Neuronal stem cell (in vitro differentiated cells): ENCODE results near the gene SHROOM1.

ENCODE experiments used
- DNase-seq: peaks from one replicate; pipeline ENCODE4 v3.0.0-alpha.2; 2013; ENCODE audit warnings: low spot score
- H2AFZ ChIP-seq: one replicate; pipeline ENCODE4 v1.6.1; 2013; ENCODE audit warnings: mild to moderate bottlenecking, low read length, inconsistent platforms
- H2AK5ac ChIP-seq: 2 replicates; pipeline ENCODE4 v1.6.1; 2013; ENCODE audit warnings: low read depth, mild to moderate bottlenecking, inconsistent platforms, low read length, moderate library complexity, mixed read lengths
- H2BK120ac ChIP-seq: 2 replicates; pipeline ENCODE4 v1.6.1; 2013; ENCODE audit warnings: low read depth, mild to moderate bottlenecking, inconsistent platforms, low read length, moderate library complexity, mixed read lengths
- H2BK12ac ChIP-seq: one replicate; pipeline ENCODE4 v1.6.1; 2013; ENCODE audit warnings: low read length, inconsistent platforms
- H2BK15ac ChIP-seq: 2 replicates; pipeline ENCODE4 v1.6.1; 2013; ENCODE audit warnings: mild to moderate bottlenecking, low read length, inconsistent platforms, mixed read lengths
- H2BK5ac ChIP-seq: one replicate; pipeline ENCODE4 v1.6.1; 2013; ENCODE audit warnings: inconsistent platforms, mild to moderate bottlenecking, low read length, moderate library complexity
- H3K14ac ChIP-seq: one replicate; pipeline ENCODE4 v1.6.1; 2013; ENCODE audit warnings: low read length, inconsistent platforms
- H3K18ac ChIP-seq: 2 replicates; pipeline ENCODE4 v1.6.1; 2013; ENCODE audit warnings: low read length, inconsistent platforms
- H3K23ac ChIP-seq: 2 replicates; pipeline ENCODE4 v1.6.1; 2013; ENCODE audit warnings: low read depth, mild to moderate bottlenecking, mixed read lengths, low read length, inconsistent platforms; ENCODE audit not compliant: poor library complexity
- H3K27ac ChIP-seq: replicated peaks from 3 replicates; pipeline ENCODE4 v1.5.1; 2013; ENCODE audit warnings: low read length, inconsistent platforms
- H3K27me3 ChIP-seq, 3 experiments: 2 replicates each; pipeline ENCODE4 v1.6.1; 2013; ENCODE audit warnings: low read length in 3 of 3, mild to moderate bottlenecking in 2 of 3, inconsistent platforms in 1 of 3, low read depth in 1 of 3, mixed read lengths in 1 of 3, moderate library complexity in 1 of 3; ENCODE audit not compliant: control insufficient read depth in 3 of 3, insufficient read depth in 3 of 3
- H3K36me3 ChIP-seq, 2 donors: replicated peaks in 1 of 2; 2 replicates each; pipeline ENCODE4 v1.6.1; 2013; ENCODE audit warnings: low read length in 2 of 2; ENCODE audit not compliant: control insufficient read depth in 2 of 2, insufficient read depth in 2 of 2
- H3K4ac ChIP-seq: 2 replicates; pipeline ENCODE4 v1.6.1; 2013; ENCODE audit warnings: inconsistent platforms, mild to moderate bottlenecking, low read length, moderate library complexity
- H3K4me1 ChIP-seq, 2 donors: 1 replicate in 1 of 2; 2 replicates in 1 of 2; pipeline ENCODE4 v1.6.1; 2013; ENCODE audit warnings: low read length in 2 of 2, low read depth in 1 of 2; ENCODE audit not compliant: control insufficient read depth in 2 of 2, insufficient read depth in 1 of 2
- H3K4me2 ChIP-seq: one replicate; pipeline ENCODE4 v1.6.1; 2013; ENCODE audit warnings: mild to moderate bottlenecking, low read length, inconsistent platforms; ENCODE audit not compliant: insufficient read depth, poor library complexity, severe bottlenecking
- H3K4me3 ChIP-seq, 2 donors: 2 replicates each; pipeline ENCODE4 v1.5.1; 2013; ENCODE audit warnings: low read length in 2 of 2, mild to moderate bottlenecking in 2 of 2, inconsistent platforms in 1 of 2, moderate library complexity in 1 of 2
- H3K79me1 ChIP-seq: one replicate; pipeline ENCODE4 v1.6.1; 2013; ENCODE audit warnings: low read depth, mild to moderate bottlenecking, inconsistent platforms, low read length, moderate library complexity
- H3K9ac ChIP-seq: one replicate; pipeline ENCODE4 v1.6.1; 2013; ENCODE audit warnings: mild to moderate bottlenecking, low read depth, low read length, inconsistent platforms; ENCODE audit not compliant: poor library complexity
- H3K9me3 ChIP-seq, 2 donors: replicated peaks in 1 of 2; 2 replicates each; pipeline versions ENCODE3 to v1.6.1; 2013; ENCODE audit warnings: low read length in 2 of 2, mild to moderate bottlenecking in 2 of 2, inconsistent platforms in 1 of 2, low read depth in 1 of 2, mixed read lengths in 1 of 2, moderate library complexity in 1 of 2; ENCODE audit not compliant: control insufficient read depth in 2 of 2, insufficient read depth in 1 of 2
- H4K8ac ChIP-seq: one replicate; pipeline ENCODE4 v1.6.1; 2013; ENCODE audit warnings: low read depth, mild to moderate bottlenecking, inconsistent platforms, low read length, moderate library complexity
- H4K91ac ChIP-seq: one replicate; pipeline ENCODE4 v1.6.1; 2013; ENCODE audit warnings: low read length, low read depth, mild to moderate bottlenecking, inconsistent platforms; ENCODE audit not compliant: poor library complexity
- WGBS, 2 donors: extraction: QIAGEN DNeasy Blood & Tissue Kit; methylation state at CpG; one replicate each; pipeline ENCODE4 v1.1.7; 2013; ENCODE audit warnings: missing lambda C conversion rate in 2 of 2, mixed read lengths in 1 of 2; ENCODE audit not compliant: insufficient read length in 2 of 2, insufficient replicate concordance in 1 of 2; ENCODE audit errors: extremely low coverage in 2 of 2; 5-methylcytosine and 5-hydroxymethylcytosine counted together

The SHROOM1 gene

DNA sequence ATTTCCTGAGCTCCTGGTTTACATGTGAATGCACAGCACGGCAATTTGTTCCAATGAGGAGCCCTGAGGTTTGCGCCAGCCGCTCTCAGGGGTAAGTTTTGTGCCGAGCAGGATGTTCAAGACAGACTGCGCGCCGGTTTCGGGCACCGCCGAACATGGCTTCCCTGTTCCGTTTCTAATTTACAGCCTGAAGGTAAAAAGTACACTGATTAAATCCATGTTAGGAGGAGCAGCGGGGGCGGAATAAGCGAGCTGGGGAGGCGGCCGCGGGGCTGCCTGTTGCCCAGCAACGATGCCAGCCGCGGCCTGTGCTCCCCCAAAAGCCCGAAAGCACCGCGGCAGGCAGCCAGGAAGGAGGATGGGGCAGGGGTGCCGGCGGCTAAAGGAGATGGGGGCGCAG is 11.0 kb downstream of the SHROOM1 start:
- H2AK5ac ChIP-seq = no peak overlapping the region
- H3K9ac ChIP-seq = no peak overlapping the region
- H3K36me3 ChIP-seq = no peaks in the 10 kb centered on the region
- H3K18ac ChIP-seq = no peak overlapping the region
- H2AFZ ChIP-seq = peak overlapping the region; percentile 84
- no peak overlapping the region for H3K4ac ChIP-seq
- no peak for DNase-seq
- H2BK15ac ChIP-seq = no peak overlapping the region
- H2BK12ac ChIP-seq = no peak overlapping the region
- WGBS, 2 donors = no CpG with 5 or more reads among the region's 26 CpGs
- H2BK5ac ChIP-seq = no peak overlapping the region
- H3K9me3 ChIP-seq = peaks cover 0 to 5% of the 10 kb centered on the region in 2 donors
- H3K23ac ChIP-seq = peak overlapping the region; percentile 73
- no peak overlapping the region for H4K91ac ChIP-seq
- no peak overlapping the region for H2BK120ac ChIP-seq
- H3K27me3 ChIP-seq = peaks cover 6 to 76% (median 32%) of the 10 kb centered on the region in 3 experiments
- no peak overlapping the region for H3K27ac ChIP-seq
- H3K14ac ChIP-seq = no peak overlapping the region
- H3K79me1 ChIP-seq = no peaks in the 10 kb centered on the region
- no peak overlapping the region for H3K4me3 ChIP-seq
- no peak overlapping the region for H3K4me2 ChIP-seq
- no peak overlapping the region for H4K8ac ChIP-seq
- peaks cover 0 to 2% of the 10 kb centered on the region in 2 donors for H3K4me1 ChIP-seq

DNA sequence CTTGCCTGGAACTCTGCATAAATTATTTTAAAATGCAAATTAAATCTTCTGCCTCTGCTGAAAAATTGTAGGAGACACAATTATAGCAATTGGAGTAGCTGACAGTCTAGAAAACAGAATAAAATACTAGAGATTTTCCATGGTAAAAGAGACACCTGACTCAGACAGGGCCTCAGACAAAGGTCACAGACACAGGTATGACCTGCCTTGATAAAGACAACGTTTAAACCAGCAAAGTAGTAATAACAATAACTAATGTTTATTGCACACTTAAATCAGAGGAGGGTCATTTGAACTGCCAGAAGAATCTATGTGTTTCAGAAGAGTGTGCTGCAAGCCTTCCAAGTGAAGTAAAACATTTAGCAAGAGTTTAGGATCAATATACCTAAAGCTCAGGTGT is 13.4 kb downstream of the SHROOM1 start:
- Histone ChIP-seq H3K14ac (no peak overlapping the region), H3K4me3 (no peak overlapping the region), H3K4me2 (no peak overlapping the region), H3K27me3 (peaks cover 20 to 79% (median 42%) of the 10 kb centered on the region in 3 experiments), H3K9ac (no peak overlapping the region), H3K27ac (no peak overlapping the region), H2BK5ac (no peak overlapping the region), H2AK5ac (no peak overlapping the region), H3K79me1 (peaks cover 3% of the 10 kb centered on the region), H3K23ac (no peak overlapping the region), H3K4me1 (peaks cover 0 to 2% of the 10 kb centered on the region in 2 donors), H3K18ac (no peak overlapping the region), H2BK12ac (no peak overlapping the region), H3K9me3 (peaks cover 6 to 8% of the 10 kb centered on the region in 2 donors), H2BK120ac (no peak overlapping the region), H3K4ac (no peak overlapping the region), H4K91ac (no peak overlapping the region), H4K8ac (no peak overlapping the region), H3K36me3 (no peaks in the 10 kb centered on the region), H2AFZ (no peak overlapping the region), H2BK15ac (no peak overlapping the region)
- WGBS, 2 donors = no CpG with 5 or more reads among the region's 1 CpG
- DNase-seq = no peak

DNA sequence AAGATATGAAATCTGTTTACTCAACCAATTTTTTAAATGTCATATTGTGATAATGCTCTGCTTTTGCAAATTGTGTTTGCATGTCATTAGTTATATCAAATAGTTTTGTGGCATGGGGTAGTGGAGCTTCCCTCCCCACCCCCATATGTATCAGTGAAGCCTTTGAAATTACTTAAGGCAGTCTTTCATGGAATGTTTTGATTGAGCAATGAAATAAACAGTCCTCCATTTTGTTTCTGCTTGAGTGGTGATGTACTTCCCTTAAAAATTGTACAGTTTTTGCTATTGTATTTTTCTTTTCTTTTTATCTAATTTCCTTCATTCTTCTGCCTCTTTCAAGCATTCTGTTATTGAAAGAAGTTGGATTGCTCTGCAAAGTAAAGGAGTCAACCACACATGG is 13.9 kb downstream of the SHROOM1 start:
- H3K9ac ChIP-seq = no peak overlapping the region
- no peak for DNase-seq
- H3K27ac ChIP-seq = no peak overlapping the region
- H4K8ac ChIP-seq = no peak overlapping the region
- H3K4me2 ChIP-seq = no peak overlapping the region
- H3K4me1 ChIP-seq = peaks cover 0 to 2% of the 10 kb centered on the region in 2 donors
- no peak overlapping the region for H2BK120ac ChIP-seq
- H3K18ac ChIP-seq = no peak overlapping the region
- no peak overlapping the region for H3K4me3 ChIP-seq
- no peak overlapping the region for H2AFZ ChIP-seq
- no peak overlapping the region for H3K23ac ChIP-seq
- H2BK12ac ChIP-seq = no peak overlapping the region
- peaks cover 3% of the 10 kb centered on the region for H3K79me1 ChIP-seq
- no peak overlapping the region for H2AK5ac ChIP-seq
- peaks cover 20 to 79% (median 41%) of the 10 kb centered on the region in 3 experiments for H3K27me3 ChIP-seq
- no peak overlapping the region for H3K14ac ChIP-seq
- peaks cover 6 to 8% of the 10 kb centered on the region in 2 donors for H3K9me3 ChIP-seq
- H2BK15ac ChIP-seq = no peak overlapping the region
- H4K91ac ChIP-seq = no peak overlapping the region
- no peak overlapping the region for H3K4ac ChIP-seq
- H3K36me3 ChIP-seq = no peaks in the 10 kb centered on the region
- no peak overlapping the region for H2BK5ac ChIP-seq

DNA sequence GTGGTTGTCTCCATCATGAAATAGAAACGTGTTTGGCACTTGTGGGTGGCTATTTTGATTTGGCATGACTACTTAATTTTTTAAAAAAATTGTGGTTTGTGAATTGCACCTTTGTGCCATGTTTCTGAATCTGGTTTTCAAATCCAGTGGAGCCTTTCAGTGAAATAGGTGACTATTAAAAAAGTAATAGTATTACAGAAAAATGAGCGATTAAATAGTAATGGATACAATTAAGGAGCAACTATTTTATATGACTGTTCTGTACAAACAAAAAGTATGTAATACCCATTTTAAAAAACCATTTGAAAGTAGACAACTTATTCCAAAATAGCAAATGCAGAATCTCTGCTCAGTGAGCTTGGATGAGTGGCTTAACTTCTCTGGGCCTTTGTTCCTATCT is 14.4 kb downstream of the SHROOM1 start:
- H3K18ac ChIP-seq = no peak overlapping the region
- H2AFZ ChIP-seq = no peak overlapping the region
- no CpG with 5 or more reads among the region's 2 CpGs for WGBS, 2 donors
- no peak overlapping the region for H4K91ac ChIP-seq
- H2AK5ac ChIP-seq = no peak overlapping the region
- peaks cover 6 to 8% of the 10 kb centered on the region in 2 donors for H3K9me3 ChIP-seq
- no peak overlapping the region for H2BK15ac ChIP-seq
- DNase-seq = no peak
- no peak overlapping the region for H2BK120ac ChIP-seq
- H3K4me3 ChIP-seq = no peak overlapping the region
- H3K4me1 ChIP-seq = peaks cover 0 to 2% of the 10 kb centered on the region in 2 donors
- H2BK12ac ChIP-seq = no peak overlapping the region
- H3K9ac ChIP-seq = no peak overlapping the region
- H3K4ac ChIP-seq = no peak overlapping the region
- peaks cover 20 to 81% (median 41%) of the 10 kb centered on the region in 3 experiments for H3K27me3 ChIP-seq
- H3K23ac ChIP-seq = no peak overlapping the region
- H4K8ac ChIP-seq = no peak overlapping the region
- no peak overlapping the region for H3K4me2 ChIP-seq
- no peaks in the 10 kb centered on the region for H3K36me3 ChIP-seq
- peaks cover 3% of the 10 kb centered on the region for H3K79me1 ChIP-seq
- H2BK5ac ChIP-seq = no peak overlapping the region
- no peak overlapping the region for H3K14ac ChIP-seq
- H3K27ac ChIP-seq = no peak overlapping the region
